ENCODE data around the gene AP1S2.

DNA sequence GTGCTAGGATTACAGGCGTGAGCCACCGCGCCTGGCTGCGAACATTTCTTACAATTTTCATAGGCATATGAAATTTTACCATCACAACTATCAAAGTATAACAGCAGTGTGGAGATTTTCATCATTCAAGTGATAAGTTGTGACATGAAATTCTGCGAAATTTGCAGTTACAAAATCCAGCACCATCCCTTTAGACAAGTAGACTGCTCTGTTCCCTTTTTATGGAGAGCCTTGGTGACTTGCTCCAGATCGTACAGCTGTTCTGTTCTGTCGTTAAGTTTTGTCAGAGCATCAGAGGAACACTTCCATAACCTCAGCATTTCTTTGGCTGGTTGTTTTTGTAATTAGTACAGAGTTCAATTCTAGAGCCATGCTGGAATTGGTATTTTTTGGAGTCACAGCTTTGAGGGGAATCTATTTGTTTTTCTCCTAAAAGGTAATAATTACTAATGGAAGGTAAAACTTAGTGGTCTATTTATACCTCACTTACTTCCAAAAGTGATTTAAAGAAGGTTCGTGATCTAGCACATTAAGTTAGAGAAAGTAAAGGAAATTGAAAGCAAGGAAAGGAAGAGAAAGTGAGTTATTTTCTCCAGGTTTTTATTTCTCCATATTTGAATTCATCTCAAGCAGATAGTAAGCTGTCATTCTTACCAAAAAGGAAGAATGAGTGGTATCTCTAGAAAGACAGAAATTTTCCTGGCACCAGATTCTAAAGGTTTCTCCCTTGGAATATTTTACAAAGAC, 42.2 kb downstream of the AP1S2 start:
- TF ChIP-seq SNRNP70 (optimal IDR thresholded peaks at IDR 0.05; ENCODE audit: low read depth, low read length) (no peak), DPF2 (IDR thresholded peaks at IDR 0.05) (no peak), CEBPB (tag; IDR thresholded peaks at IDR 0.05) (no peak)
- TF ChIP-seq, protein P1, sequence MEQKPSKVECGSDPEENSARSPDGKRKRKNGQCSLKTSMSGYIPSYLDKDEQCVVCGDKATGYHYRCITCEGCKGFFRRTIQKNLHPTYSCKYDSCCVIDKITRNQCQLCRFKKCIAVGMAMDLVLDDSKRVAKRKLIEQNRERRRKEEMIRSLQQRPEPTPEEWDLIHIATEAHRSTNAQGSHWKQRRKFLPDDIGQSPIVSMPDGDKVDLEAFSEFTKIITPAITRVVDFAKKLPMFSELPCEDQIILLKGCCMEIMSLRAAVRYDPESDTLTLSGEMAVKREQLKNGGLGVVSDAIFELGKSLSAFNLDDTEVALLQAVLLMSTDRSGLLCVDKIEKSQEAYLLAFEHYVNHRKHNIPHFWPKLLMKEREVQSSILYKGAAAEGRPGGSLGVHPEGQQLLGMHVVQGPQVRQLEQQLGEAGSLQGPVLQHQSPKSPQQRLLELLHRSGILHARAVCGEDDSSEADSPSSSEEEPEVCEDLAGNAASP (IDR thresholded peaks at IDR 0.05) = no peak
